ENCODE results near the gene CCT7. TPM values are rescaled to one million over a fixed set of nuclear protein-coding genes. Genes with fewer than 3 reads are reported as not detected.
A peak's percentile ranks its signal among the peaks of the same experiment; 100 is the strongest.
"Not testable (repeated sequence)": the region's sequence is repeated elsewhere in the genome, so short reads cannot be mapped to it uniquely, and the experiment has no call there.

The CCT7 gene
- polyA plus RNA-seq (ENCODE audit: insufficient read length in 4 of 4): 100 to 1,000 TPM; 170 to 273 (median 251) TPM

GRCh38 chr2:73233932-73234832, at the start of gene CCT7:
CCT7 (plus strand) TSS chr2:73234308; CDS start chr2:73234379, 71 bp downstream.
- DNase-seq (ENCODE audit: low read depth in 4 of 4, low spot score in 3 of 4): peak; percentile 72 to 89 (median 82)

GRCh38 chr2:73185965-73186364, 48.1 kb upstream of the CCT7 start:
- DNase-seq (ENCODE audit: low read depth in 4 of 4, low spot score in 3 of 4): no peak

- no peak for DNase-seq (ENCODE audit: low read depth in 4 of 4, low spot score in 3 of 4)
Measured at GRCh38 chr2:73187549-73187948, 46.6 kb upstream of the CCT7 start.

GRCh38 chr2:73197579-73197978, 36.5 kb upstream of the CCT7 start:
- DNase-seq (ENCODE audit: low read depth in 4 of 4, low spot score in 3 of 4): no peak

- DNase-seq (ENCODE audit: low read depth in 4 of 4, low spot score in 3 of 4): not testable (repeated sequence)
Measured at GRCh38 chr2:73200281-73200680, 33.8 kb upstream of the CCT7 start.

- no peak for DNase-seq (ENCODE audit: low read depth in 4 of 4, low spot score in 3 of 4)
Measured at GRCh38 chr2:73202156-73203054, 31.7 kb upstream of the CCT7 start, which contains the start of gene NOTO. NOTO (plus strand) TSS chr2:73202574; CDS start chr2:73202667, 93 bp downstream.

GRCh38 chr2:73203055-73203681, 30.9 kb upstream of the CCT7 start:
- no peak for DNase-seq (ENCODE audit: low read depth in 4 of 4, low spot score in 3 of 4)

GRCh38 chr2:73205611-73206010, 28.5 kb upstream of the CCT7 start:
- no peak for DNase-seq (ENCODE audit: low read depth in 4 of 4, low spot score in 3 of 4)

- no peak for DNase-seq (ENCODE audit: low read depth in 4 of 4, low spot score in 3 of 4)
Measured at GRCh38 chr2:73208258-73208657, 25.9 kb upstream of the CCT7 start.

- DNase-seq (ENCODE audit: low read depth in 4 of 4, low spot score in 3 of 4): no peak
Measured at GRCh38 chr2:73210019-73210418, 24.1 kb upstream of the CCT7 start.

- DNase-seq (ENCODE audit: low read depth in 4 of 4, low spot score in 3 of 4): no peak
Measured at GRCh38 chr2:73210696-73211095, 23.4 kb upstream of the CCT7 start.

- no peak for DNase-seq (ENCODE audit: low read depth in 4 of 4, low spot score in 3 of 4)
Measured at GRCh38 chr2:73212098-73212447, 22.0 kb upstream of the CCT7 start.

GRCh38 chr2:73212448-73213176, 21.5 kb upstream of the CCT7 start:
- DNase-seq (ENCODE audit: low read depth in 4 of 4, low spot score in 3 of 4): peak in 1 of 4 donors; percentile 16

GRCh38 chr2:73214120-73215035, 19.7 kb upstream of the CCT7 start, which contains the start of gene SMYD5:
SMYD5 (plus strand) TSS chr2:73214245; CDS start chr2:73214267, 22 bp downstream.
- peak in 3 of 4 donors; percentile 65 to 73 (median 66) for DNase-seq (ENCODE audit: low read depth in 4 of 4, low spot score in 3 of 4)

GRCh38 chr2:73215254-73215653, 18.9 kb upstream of the CCT7 start:
- DNase-seq (ENCODE audit: low read depth in 4 of 4, low spot score in 3 of 4): no peak

- no peak for DNase-seq (ENCODE audit: low read depth in 4 of 4, low spot score in 3 of 4)
Measured at GRCh38 chr2:73217160-73217559, 16.9 kb upstream of the CCT7 start.

GRCh38 chr2:73217826-73218225, 16.3 kb upstream of the CCT7 start:
- no peak for DNase-seq (ENCODE audit: low read depth in 4 of 4, low spot score in 3 of 4)

- DNase-seq (ENCODE audit: low read depth in 4 of 4, low spot score in 3 of 4): no peak
Measured at GRCh38 chr2:73218298-73218697, 15.8 kb upstream of the CCT7 start.

GRCh38 chr2:73223821-73224220, 10.3 kb upstream of the CCT7 start:
- no peak for DNase-seq (ENCODE audit: low read depth in 4 of 4, low spot score in 3 of 4)

Measured in left renal pelvis (tissue), 4 donors.